HL-60/S4 treated with phorbol 12-myristate 13-acetate at 8.2 ng/mL for 4 days and 3 days (cell line): Measurements from ENCODE around the gene ITFG2.
"Not testable (repeated sequence)": the region's sequence is repeated elsewhere in the genome, so short reads cannot be mapped to it uniquely, and the experiment has no call there.

ENCODE experiments used
- in situ Hi-C: fragments of 300-500 bp; cut with MboI; formaldehyde crosslinking; loops from 2 replicates; pipeline ENCODE4 v1.15.0; 2022; ENCODE audit warnings: low sequenced_read_pairs

The ITFG2 gene

GRCh38 chr12:2812290-2813213, at the start of gene ITFG2:
Gene ITFG2, plus strand, starts transcription at chr12:2812668. Its CDS starts 93 bp downstream, at chr12:2812761.
- in situ Hi-C loops, result no loop called here

- in situ Hi-C loops, result no loop called here
These were observed 48.1 kb upstream of the ITFG2 start for GRCh38 chr12:2764398-2764797.

- in situ Hi-C loops, result no loop called here
These were observed 47.4 kb upstream of the ITFG2 start for GRCh38 chr12:2765052-2765451.

- in situ Hi-C loops, result no loop called here
These were observed 46.9 kb upstream of the ITFG2 start for GRCh38 chr12:2765608-2766007.

- in situ Hi-C loops, result no loop called here
These were observed 44.1 kb upstream of the ITFG2 start for GRCh38 chr12:2768224-2768961.

- in situ Hi-C loops, result no loop called here
These were observed 42.5 kb upstream of the ITFG2 start for GRCh38 chr12:2769866-2770533.

GRCh38 chr12:2770544-2770943, 41.9 kb upstream of the ITFG2 start:
- in situ Hi-C loops, result not testable (repeated sequence)

GRCh38 chr12:2772370-2772769, 40.1 kb upstream of the ITFG2 start:
- in situ Hi-C loops, result no loop called here

GRCh38 chr12:2773199-2773875, 39.1 kb upstream of the ITFG2 start:
- in situ Hi-C loops, result no loop called here

GRCh38 chr12:2775431-2775830, 37.0 kb upstream of the ITFG2 start:
- in situ Hi-C loops, result no loop called here

- in situ Hi-C loops, result no loop called here
These were observed 36.2 kb upstream of the ITFG2 start for GRCh38 chr12:2776129-2776806.

GRCh38 chr12:2779281-2779680, 33.2 kb upstream of the ITFG2 start:
- in situ Hi-C loops, result no loop called here

GRCh38 chr12:2783936-2784600, 28.4 kb upstream of the ITFG2 start:
- in situ Hi-C loops, result no loop called here

- in situ Hi-C loops, result no loop called here
These were observed 27.5 kb upstream of the ITFG2 start for GRCh38 chr12:2785017-2785416.

GRCh38 chr12:2791089-2791488, 21.4 kb upstream of the ITFG2 start:
- in situ Hi-C loops, result no loop called here

GRCh38 chr12:2792671-2793500, 19.6 kb upstream of the ITFG2 start:
- in situ Hi-C loops, result no loop called here

- in situ Hi-C loops, result no loop called here
These were observed 18.9 kb upstream of the ITFG2 start for GRCh38 chr12:2793561-2793960.

- in situ Hi-C loops, result no loop called here
These were observed 18.2 kb upstream of the ITFG2 start for GRCh38 chr12:2794191-2794735.
